Activated effector memory CD4-positive, alpha-beta T cell treated with anti-CD3 and anti-CD28 coated beads, Interleukin-2, amount 50 U/mL, for 16 hours (primary cell): ENCODE results near the gene NAGK.
A peak's percentile ranks its signal among the peaks of the same experiment; 100 is the strongest.
"Not testable (repeated sequence)": the region's sequence is repeated elsewhere in the genome, so short reads cannot be mapped to it uniquely, and the experiment has no call there.

Experiments used
- DNase-seq: peaks from one replicate; pipeline ENCODE4 v3.0.0-alpha.2; 2020

The NAGK gene

GRCh38 chr2:71068218-71069035 is at the start of gene NAGK:
TSS of gene NAGK (plus strand) at chr2:71068648. CDS start at chr2:71068684, 36 bp downstream.
- DNase-seq: peak; percentile 99

GRCh38 chr2:71019989-71020388 is 48.5 kb upstream of the NAGK start:
- DNase-seq: not testable (repeated sequence)

GRCh38 chr2:71021394-71021793 is 47.1 kb upstream of the NAGK start:
- DNase-seq: not testable (repeated sequence)

- DNase-seq: peak; percentile 89
Measured at GRCh38 chr2:71023553-71024243, 44.8 kb upstream of the NAGK start.

- DNase-seq: not testable (repeated sequence)
Measured at GRCh38 chr2:71036296-71036695, 32.2 kb upstream of the NAGK start.

- no peak for DNase-seq
Measured at GRCh38 chr2:71042287-71042686, 26.2 kb upstream of the NAGK start.

GRCh38 chr2:71043531-71044407 is 24.7 kb upstream of the NAGK start:
- no peak for DNase-seq

- DNase-seq: no peak
Measured at GRCh38 chr2:71045151-71045550, 23.3 kb upstream of the NAGK start.

- DNase-seq: no peak
Measured at GRCh38 chr2:71045865-71046548, 22.4 kb upstream of the NAGK start.

GRCh38 chr2:71048096-71048495 is 20.4 kb upstream of the NAGK start:
- DNase-seq: no peak

- peak; percentile 85 for DNase-seq
Measured at GRCh38 chr2:71049704-71050360, 18.6 kb upstream of the NAGK start.

- not testable (repeated sequence) for DNase-seq
Measured at GRCh38 chr2:71055206-71055740, 13.2 kb upstream of the NAGK start.

GRCh38 chr2:71060211-71060610 is 8.2 kb upstream of the NAGK start:
- no peak for DNase-seq

GRCh38 chr2:71060871-71061270 is 7.6 kb upstream of the NAGK start:
- no peak for DNase-seq

GRCh38 chr2:71063216-71063615 is 5.2 kb upstream of the NAGK start:
- DNase-seq: no peak

GRCh38 chr2:71064110-71064611 is 4.3 kb upstream of the NAGK start:
- DNase-seq: peak; percentile 53

GRCh38 chr2:71064754-71065621 is 3.5 kb upstream of the NAGK start:
- no peak for DNase-seq

- no peak for DNase-seq
Measured at GRCh38 chr2:71066856-71067255, 1.6 kb upstream of the NAGK start.

- DNase-seq: no peak
Measured at GRCh38 chr2:71067567-71068217, 756 bp upstream of the NAGK start.

GRCh38 chr2:71069376-71069775 is 928 bp downstream of the NAGK start:
- DNase-seq: no peak
